B cell (primary cell): ENCODE data around the gene LRRC4C.

ENCODE experiments used
- EZH2 ChIP-seq: IDR thresholded peaks from 2 replicates; pipeline ENCODE4 v1.6.1; 2012; ENCODE audit warnings: borderline replicate concordance, low read depth, mild to moderate bottlenecking, moderate library complexity, low read length; ENCODE audit not compliant: insufficient read depth, poor library complexity, severe bottlenecking
- TF ChIP-seq, protein P1 (sequence below): fragments of 200-600 bp; IDR thresholded peaks from one replicate; pipeline ENCODE4 v1.8.0; 2022; ENCODE audit warnings: antibody characterized with exemption, mild to moderate bottlenecking

DNA sequence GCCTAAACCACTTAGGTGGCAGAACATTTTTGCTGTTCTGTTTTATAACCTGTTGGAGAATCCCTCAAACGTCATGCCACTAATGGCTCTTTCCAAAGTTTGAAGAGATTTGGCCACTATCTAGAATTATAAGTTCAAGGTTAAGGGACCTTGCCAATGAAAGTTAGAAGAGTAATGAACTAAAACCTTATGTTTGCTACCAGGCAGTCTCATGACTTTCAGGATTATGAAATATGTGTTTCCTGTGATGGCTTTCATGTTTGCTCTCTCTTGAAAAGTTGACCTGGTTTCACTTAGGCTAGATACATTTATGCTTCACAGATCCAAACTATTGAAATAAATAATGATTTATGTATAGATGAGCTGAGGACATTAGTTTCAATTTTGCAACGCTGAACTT lies 340.0 kb downstream of the LRRC4C start:
- TF ChIP-seq, protein P1, sequence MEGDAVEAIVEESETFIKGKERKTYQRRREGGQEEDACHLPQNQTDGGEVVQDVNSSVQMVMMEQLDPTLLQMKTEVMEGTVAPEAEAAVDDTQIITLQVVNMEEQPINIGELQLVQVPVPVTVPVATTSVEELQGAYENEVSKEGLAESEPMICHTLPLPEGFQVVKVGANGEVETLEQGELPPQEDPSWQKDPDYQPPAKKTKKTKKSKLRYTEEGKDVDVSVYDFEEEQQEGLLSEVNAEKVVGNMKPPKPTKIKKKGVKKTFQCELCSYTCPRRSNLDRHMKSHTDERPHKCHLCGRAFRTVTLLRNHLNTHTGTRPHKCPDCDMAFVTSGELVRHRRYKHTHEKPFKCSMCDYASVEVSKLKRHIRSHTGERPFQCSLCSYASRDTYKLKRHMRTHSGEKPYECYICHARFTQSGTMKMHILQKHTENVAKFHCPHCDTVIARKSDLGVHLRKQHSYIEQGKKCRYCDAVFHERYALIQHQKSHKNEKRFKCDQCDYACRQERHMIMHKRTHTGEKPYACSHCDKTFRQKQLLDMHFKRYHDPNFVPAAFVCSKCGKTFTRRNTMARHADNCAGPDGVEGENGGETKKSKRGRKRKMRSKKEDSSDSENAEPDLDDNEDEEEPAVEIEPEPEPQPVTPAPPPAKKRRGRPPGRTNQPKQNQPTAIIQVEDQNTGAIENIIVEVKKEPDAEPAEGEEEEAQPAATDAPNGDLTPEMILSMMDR: no peak
- no peak for TF ChIP-seq EZH2
